Tibial artery (tissue), 4 donors: ENCODE results near the gene MIOX.

Source experiments
- DNase-seq, 2 donors: peaks; one replicate each; pipeline ENCODE4 v3.0.0-alpha.2; 2019
- H3K27ac ChIP-seq, 2 donors: fragments of 200-600 bp; sonication (generic) in 1 of 2; 1 replicate in 1 of 2; 2 replicates in 1 of 2; pipeline ENCODE4 v1.5.1; 2018 to 2019; ENCODE audit warnings: mild to moderate bottlenecking in 1 of 2
- H3K27me3 ChIP-seq, 2 donors: fragments of 200-600 bp; sonication (generic) in 1 of 2; one replicate each; pipeline versions ENCODE4 v1.5.1 to v1.6.0; 2016 to 2019
- H3K36me3 ChIP-seq, 3 donors: fragments of 200-600 bp; sonication (generic) in 2 of 3; one replicate each; pipeline ENCODE4 v1.5.1; 2016 to 2019; ENCODE audit warnings: mild to moderate bottlenecking in 2 of 3
- H3K4me1 ChIP-seq, 4 donors: fragments of 200-600 bp; sonication (generic) in 2 of 4; 1 replicate in 3 of 4; 2 replicates in 1 of 4; pipeline ENCODE4 v1.5.1; 2016 to 2019
- H3K4me3 ChIP-seq, 2 donors: fragments of 200-600 bp; sonication (generic) in 1 of 2; 1 replicate in 1 of 2; 2 replicates in 1 of 2; pipeline ENCODE4 v1.5.1; 2018 to 2019; ENCODE audit warnings: mild to moderate bottlenecking in 2 of 2
- H3K9me3 ChIP-seq, 3 donors: fragments of 200-600 bp; sonication (generic) in 1 of 3; one replicate each; pipeline ENCODE4 v1.5.1; 2016 to 2019
- intact Hi-C: fragments of 100-400 bp; cut with DNase I; formaldehyde crosslinking; loops from one replicate; pipeline ENCODE4 v1.15.0; 2023; ENCODE audit warnings: low total_unique reads
- TF ChIP-seq, protein P1 (sequence below), 2 experiments: fragments of 200-600 bp in 1 of 2; fragments of 450-650 bp in 1 of 2; IDR thresholded peaks; one replicate each; pipeline ENCODE4 v1.5.1; 2017 to 2019; ENCODE audit warnings: antibody characterized with exemption in 2 of 2, mild to moderate bottlenecking in 1 of 2, moderate library complexity in 1 of 2

The MIOX gene

DNA sequence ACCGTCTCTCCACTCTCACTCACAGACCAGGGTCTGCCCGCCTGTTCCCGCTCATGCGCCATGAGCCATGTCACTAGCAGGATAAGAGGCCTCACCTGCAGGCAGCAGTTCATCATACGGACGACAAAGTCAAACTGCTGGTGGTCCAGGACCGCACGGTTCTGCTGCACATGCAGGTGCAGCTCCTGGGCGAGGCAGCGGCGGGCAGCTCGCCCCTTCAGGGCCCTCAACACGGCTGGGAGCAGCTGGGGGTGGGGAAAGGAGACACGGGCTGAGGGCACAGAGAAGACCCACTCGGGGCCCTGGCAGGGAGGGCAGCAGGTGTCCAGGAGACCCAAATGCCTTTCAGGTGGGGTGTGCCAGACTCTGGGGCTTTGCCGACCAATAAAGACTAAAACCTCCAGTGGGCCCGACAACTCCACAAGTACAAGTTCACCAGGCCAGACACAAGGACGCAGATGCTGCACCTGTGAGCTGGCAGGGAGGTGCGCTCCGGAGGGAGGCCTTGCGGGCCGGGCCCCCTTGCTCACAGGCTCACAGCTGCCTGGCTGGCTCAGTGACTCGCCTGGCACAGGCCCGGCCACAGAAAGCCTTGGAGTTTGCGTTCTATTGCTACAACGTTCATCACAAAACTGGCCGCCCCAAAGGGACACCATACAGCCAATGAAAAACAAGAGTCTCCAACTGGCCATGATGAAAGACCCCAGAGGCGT lies 23.3 kb upstream of the MIOX start:
- intact Hi-C loops = no loop called here
- no peak for DNase-seq

DNA sequence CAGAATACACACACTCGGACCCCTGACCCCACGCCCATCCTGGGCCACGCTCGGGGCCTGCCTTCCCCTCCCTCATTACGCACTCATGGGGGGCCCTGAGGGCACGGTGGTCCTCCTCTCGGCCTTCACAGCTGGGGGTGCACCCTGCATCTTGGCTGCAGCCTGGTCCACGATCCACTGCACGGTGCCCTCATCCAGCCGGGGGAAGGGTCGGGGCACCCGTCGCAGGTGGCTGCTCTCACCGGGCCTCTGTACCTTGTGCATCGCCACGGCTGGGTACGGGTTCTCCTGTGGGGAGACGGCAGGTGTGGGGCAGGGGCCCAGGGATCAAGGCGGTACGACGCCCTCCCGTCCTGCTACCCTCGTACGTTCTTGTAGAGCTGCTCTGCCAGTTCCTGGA lies 22.2 kb upstream of the MIOX start:
- Histone ChIP-seq H3K27ac (no peak overlapping the region), H3K9me3 (no peaks in the 10 kb centered on the region), H3K27me3 (no peaks in the 10 kb centered on the region), H3K4me3 (no peak overlapping the region), H3K4me1 (peaks cover 0 to 16% (median 2%) of the 10 kb centered on the region in 4 donors), H3K36me3 (peaks cover 82 to 88% (median 84%) of the 10 kb centered on the region in 3 donors)
- intact Hi-C loops = no loop called here
- TF ChIP-seq, protein P1, sequence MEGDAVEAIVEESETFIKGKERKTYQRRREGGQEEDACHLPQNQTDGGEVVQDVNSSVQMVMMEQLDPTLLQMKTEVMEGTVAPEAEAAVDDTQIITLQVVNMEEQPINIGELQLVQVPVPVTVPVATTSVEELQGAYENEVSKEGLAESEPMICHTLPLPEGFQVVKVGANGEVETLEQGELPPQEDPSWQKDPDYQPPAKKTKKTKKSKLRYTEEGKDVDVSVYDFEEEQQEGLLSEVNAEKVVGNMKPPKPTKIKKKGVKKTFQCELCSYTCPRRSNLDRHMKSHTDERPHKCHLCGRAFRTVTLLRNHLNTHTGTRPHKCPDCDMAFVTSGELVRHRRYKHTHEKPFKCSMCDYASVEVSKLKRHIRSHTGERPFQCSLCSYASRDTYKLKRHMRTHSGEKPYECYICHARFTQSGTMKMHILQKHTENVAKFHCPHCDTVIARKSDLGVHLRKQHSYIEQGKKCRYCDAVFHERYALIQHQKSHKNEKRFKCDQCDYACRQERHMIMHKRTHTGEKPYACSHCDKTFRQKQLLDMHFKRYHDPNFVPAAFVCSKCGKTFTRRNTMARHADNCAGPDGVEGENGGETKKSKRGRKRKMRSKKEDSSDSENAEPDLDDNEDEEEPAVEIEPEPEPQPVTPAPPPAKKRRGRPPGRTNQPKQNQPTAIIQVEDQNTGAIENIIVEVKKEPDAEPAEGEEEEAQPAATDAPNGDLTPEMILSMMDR (IDR thresholded peaks at IDR 0.05) = no peak
- no peak for DNase-seq

More for the DNA sequence above, 23.3 kb upstream of the MIOX start:
- H3K4me3 ChIP-seq = no peak overlapping the region
- H3K9me3 ChIP-seq = no peaks in the 10 kb centered on the region
- peaks cover 0 to 5% (median 0%) of the 10 kb centered on the region in 4 donors for H3K4me1 ChIP-seq
- H3K36me3 ChIP-seq = peaks cover 93 to 99% (median 93%) of the 10 kb centered on the region in 3 donors
- TF ChIP-seq, protein P1 (IDR thresholded peaks at IDR 0.05) = no peak
- no peak overlapping the region for H3K27ac ChIP-seq
- H3K27me3 ChIP-seq = no peaks in the 10 kb centered on the region

DNA sequence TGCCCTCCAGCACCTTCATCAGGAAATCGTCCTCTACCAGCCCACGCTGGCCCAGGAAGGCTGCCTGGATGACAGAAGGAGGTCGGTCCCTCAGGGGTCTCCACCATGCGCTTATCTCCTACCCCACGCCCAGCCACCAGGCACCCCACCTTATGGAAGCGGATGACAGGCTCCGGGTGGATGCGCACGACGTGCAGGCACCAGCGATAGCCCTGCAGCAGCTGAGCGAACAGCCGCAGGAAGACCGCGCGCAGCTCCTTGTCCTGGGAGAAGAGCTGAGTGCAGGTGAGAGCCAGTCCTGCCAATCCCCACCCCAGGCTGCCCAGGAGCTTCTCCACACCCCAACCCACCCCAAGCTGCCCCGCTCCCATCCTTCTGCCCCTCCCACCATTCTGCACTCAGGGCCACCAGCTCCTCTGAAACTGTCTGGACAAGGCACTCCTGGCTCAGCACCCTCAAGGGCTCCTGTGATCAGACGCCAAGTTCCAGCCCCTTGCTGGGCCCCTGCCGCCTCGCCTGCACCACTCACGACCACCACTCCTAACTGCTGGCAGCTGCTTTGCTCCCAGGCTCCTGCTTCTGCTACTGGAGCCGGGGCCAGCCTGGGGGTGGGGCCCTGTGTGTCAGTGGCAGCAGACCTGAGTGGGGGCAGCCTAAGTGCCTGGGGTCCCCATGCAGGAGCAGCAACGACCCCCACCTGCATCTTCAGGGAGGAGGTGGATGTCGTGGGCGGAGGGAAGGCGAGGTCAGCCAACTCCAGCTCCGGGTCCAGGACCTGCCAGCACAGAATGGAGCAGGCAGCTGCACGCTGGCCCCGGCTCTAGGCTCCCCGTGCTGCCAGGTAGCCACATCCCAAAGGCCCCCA lies 21.4 kb upstream of the MIOX start:
- H3K4me3 ChIP-seq = no peak overlapping the region
- intact Hi-C loops = no loop called here
- no peaks in the 10 kb centered on the region for H3K9me3 ChIP-seq
- TF ChIP-seq, protein P1 (IDR thresholded peaks at IDR 0.05) = no peak
- peaks cover 74 to 80% (median 75%) of the 10 kb centered on the region in 3 donors for H3K36me3 ChIP-seq
- H3K27me3 ChIP-seq = no peaks in the 10 kb centered on the region
- no peak for DNase-seq
- H3K27ac ChIP-seq = no peak overlapping the region
- peaks cover 0 to 24% (median 8%) of the 10 kb centered on the region in 4 donors for H3K4me1 ChIP-seq

DNA sequence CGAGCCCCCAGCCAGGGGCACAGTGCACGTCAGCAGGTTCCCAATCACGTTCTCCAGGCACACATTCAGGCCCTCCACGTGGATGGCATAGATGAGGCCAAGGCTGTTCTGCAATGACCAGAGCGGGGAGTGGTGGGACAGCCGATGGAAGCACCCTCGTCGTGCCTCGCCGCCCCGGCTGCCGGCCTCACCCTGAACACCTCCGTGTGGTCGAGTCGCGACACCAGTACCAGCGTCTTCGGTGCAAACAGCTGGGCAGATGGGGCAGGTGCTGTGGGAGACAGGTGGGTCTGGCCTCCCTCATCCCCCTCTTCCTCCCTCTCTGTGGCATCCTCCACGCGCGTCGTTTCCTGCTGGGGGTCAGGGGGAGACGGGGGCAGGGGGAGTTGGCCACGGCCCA lies 19.3 kb upstream of the MIOX start:
- no peaks in the 10 kb centered on the region for H3K9me3 ChIP-seq
- no peak overlapping the region for H3K4me3 ChIP-seq
- TF ChIP-seq, protein P1 (IDR thresholded peaks at IDR 0.05) = no peak
- intact Hi-C loops = no loop called here
- no peak overlapping the region for H3K27ac ChIP-seq
- peaks cover 0 to 45% (median 28%) of the 10 kb centered on the region in 4 donors for H3K4me1 ChIP-seq
- H3K27me3 ChIP-seq = no peaks in the 10 kb centered on the region
- peaks cover 53 to 59% (median 55%) of the 10 kb centered on the region in 3 donors for H3K36me3 ChIP-seq
- DNase-seq = no peak

DNA sequence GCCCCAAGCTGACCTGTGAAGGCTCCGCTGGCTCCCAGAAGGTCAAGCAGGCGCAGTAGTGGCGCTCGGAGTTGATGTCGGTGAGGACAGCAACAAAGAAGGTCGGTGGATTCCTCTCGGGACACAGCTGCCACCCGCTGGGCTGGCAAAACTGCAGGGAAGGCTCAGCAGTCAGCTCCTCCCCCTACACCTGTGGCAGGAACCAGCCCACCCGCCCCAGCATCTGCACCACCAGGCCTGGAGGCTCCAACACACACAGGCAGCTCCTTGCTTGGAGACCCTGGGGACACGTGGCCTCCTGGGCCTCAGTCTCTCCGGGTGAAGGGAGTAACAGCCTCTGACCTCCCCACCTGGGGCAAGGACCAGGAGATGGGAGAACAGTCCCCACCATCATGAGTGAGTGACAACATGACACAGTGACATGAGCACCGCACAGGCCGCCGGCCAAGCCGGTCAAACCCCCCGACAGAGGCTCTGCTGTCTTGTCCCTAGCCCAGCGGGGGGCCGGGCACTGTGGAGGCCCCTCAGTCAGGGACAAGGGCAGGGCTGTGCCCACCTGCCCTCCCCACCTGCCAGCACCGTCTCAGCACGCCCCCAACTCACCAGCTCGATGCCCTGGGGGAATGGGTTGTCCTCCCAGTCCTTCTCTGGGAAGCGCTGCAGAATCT lies 18.8 kb upstream of the MIOX start:
- intact Hi-C loops = no loop called here
- Histone ChIP-seq H3K9me3 (no peaks in the 10 kb centered on the region), H3K27me3 (no peaks in the 10 kb centered on the region), H3K4me3 (no peak overlapping the region), H3K4me1 (peaks cover 5 to 50% (median 33%) of the 10 kb centered on the region in 4 donors), H3K27ac (no peak overlapping the region), H3K36me3 (peaks cover 48 to 54% (median 49%) of the 10 kb centered on the region in 3 donors)
- TF ChIP-seq, protein P1 (IDR thresholded peaks at IDR 0.05) = no peak
- DNase-seq = no peak
